ENCODE results near the gene PRRT4. TPM values are rescaled to one million over a fixed set of nuclear protein-coding genes. Genes with fewer than 3 reads are reported as not detected.

PRRT4 gene
- total RNA-seq, 1 experiment from 2014 or later, result not detected

DNA sequence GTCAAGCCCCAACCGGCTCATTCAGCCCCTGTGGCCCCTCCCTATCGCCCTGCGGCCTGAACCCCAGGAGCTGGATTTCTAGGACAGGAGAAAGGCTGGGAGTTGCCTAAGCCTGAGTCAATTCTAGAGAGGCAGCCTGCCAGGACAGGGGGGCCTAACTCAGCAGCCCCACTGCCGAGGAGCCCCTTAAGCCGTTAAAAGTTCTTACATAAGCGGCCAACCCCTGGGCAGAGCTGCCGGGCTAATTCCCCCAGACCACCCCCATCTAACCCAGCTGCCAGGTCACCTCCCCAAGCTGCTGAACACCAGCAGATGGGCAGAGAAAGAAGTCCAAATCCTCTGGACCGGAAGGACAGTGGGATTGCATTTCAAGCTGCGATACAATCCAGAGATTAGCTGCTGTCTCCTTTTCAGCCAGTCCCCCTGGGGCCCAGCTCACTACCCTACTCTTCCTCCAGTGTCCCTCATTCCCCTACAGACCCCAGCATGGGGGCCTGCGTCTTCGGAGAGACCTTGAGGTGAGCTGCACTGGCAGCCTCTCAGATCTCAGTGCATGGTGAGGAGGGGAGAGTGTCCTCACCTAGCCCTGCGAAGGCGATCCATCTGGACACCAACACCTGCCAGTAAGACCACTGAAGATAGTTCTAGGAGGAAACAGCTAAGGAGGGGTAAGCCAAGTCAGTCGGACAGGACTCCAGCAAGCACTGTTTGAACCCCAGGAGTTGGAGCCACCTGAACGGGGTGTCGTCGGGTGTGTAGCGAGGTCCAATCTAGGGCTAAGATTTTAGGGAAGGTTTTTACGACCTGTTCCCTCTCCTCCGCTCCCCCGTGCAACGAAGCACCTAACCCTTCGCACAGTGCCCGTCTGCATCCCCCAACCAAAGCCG, 47.5 kb upstream of the PRRT4 start:
- BruUV-seq (replicated peaks), result no TSS peak
- Mint-ChIP-seq H3K27me3 (ENCODE audit: unreplicated experiment) (peaks cover 9% of the 10 kb centered on the region), H3K4me1 (ENCODE audit: low read depth, unreplicated experiment) (peaks cover 6% of the 10 kb centered on the region), H3K36me3 (ENCODE audit: insufficient read depth, unreplicated experiment) (peaks cover 30% of the 10 kb centered on the region), H3K9me3 (ENCODE audit: low read depth, unreplicated experiment) (no peaks in the 10 kb centered on the region), H3K4me3 (ENCODE audit: low read depth, unreplicated experiment) (peak overlapping the region; percentile 85), H3K27ac (ENCODE audit: unreplicated experiment) (peak overlapping the region; percentile 36)
- intact Hi-C loops (cut with micrococcal nuclease; ENCODE audit: unreplicated experiment), result no loop called here
- no peak for DNase-seq
- CTCF ChIA-PET, result interaction anchor here (0.7 to 2.5 kb wide), 3 partner anchors 9 to 61 kb away, joined by 3 to 5 read pairs (median 3); no protein-coding TSS in a partner anchor
- TF ChIP-seq, protein P1, sequence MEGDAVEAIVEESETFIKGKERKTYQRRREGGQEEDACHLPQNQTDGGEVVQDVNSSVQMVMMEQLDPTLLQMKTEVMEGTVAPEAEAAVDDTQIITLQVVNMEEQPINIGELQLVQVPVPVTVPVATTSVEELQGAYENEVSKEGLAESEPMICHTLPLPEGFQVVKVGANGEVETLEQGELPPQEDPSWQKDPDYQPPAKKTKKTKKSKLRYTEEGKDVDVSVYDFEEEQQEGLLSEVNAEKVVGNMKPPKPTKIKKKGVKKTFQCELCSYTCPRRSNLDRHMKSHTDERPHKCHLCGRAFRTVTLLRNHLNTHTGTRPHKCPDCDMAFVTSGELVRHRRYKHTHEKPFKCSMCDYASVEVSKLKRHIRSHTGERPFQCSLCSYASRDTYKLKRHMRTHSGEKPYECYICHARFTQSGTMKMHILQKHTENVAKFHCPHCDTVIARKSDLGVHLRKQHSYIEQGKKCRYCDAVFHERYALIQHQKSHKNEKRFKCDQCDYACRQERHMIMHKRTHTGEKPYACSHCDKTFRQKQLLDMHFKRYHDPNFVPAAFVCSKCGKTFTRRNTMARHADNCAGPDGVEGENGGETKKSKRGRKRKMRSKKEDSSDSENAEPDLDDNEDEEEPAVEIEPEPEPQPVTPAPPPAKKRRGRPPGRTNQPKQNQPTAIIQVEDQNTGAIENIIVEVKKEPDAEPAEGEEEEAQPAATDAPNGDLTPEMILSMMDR (IDR thresholded peaks at IDR 0.05; ENCODE audit: unreplicated experiment), result no peak

DNA sequence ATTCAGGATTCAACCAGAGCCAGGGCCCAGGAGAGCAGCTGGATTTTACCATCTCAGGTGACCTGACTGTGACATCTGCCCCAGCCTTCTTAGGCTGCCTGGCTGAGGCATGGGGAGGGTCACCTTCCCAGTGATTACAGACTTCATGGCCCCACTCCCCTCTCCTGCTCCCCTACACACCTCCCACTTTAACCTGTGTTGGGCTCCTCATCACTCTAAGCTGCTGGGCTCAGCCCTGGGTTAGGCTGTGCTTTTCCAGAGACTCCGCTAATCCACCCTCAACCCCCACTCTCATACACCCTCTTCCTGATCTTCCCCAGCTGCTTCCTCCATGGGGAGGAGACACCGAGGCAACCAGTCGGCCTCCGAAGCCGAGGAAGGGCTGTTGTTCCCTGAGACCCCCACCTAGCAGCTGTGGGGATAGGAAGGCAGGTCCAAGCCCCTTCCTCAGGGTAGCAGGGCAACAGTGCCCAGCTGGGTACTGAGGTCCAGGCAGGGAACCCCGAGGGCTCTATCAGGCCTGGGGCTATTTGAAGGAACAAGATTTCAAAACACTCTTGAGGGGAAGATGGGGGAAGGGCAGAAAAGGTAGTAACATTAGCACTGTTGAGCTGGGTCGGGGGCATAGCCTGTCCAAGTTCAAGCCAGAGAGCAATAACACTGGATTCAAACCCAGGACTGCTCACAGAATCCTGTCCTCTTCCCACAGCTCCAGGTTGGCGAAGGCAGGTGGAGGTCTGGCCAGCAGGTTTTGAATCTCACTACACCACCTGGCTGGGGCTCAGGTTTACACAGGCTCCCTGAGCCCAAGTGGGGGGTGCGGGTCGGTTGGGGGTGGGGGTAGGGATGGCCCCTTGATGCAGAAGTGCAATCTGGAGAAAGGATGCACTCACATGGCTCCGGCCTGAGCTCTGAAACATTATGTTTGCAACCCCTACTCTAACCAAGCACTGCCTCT, 46.5 kb upstream of the PRRT4 start:
- DNase-seq, result no peak
- H3K9me3 Mint-ChIP-seq (ENCODE audit: low read depth, unreplicated experiment), result no peaks in the 10 kb centered on the region
- CTCF ChIA-PET, result interaction anchor here (0.7 kb wide), 1 partner anchor 60 kb away, joined by 3 read pairs; no protein-coding TSS in a partner anchor
- no TSS peak for BruUV-seq (replicated peaks)
- H3K27me3 Mint-ChIP-seq (ENCODE audit: unreplicated experiment), result no peaks in the 10 kb centered on the region
- TF ChIP-seq, protein P1 (IDR thresholded peaks at IDR 0.05; ENCODE audit: unreplicated experiment), result no peak
- H3K4me1 Mint-ChIP-seq (ENCODE audit: low read depth, unreplicated experiment), result peaks cover 6% of the 10 kb centered on the region
- intact Hi-C loops (cut with micrococcal nuclease; ENCODE audit: unreplicated experiment), result no loop called here
- no peak overlapping the region for H3K27ac Mint-ChIP-seq (ENCODE audit: unreplicated experiment)
- H3K36me3 Mint-ChIP-seq (ENCODE audit: insufficient read depth, unreplicated experiment), result peaks cover 30% of the 10 kb centered on the region
- H3K4me3 Mint-ChIP-seq (ENCODE audit: low read depth, unreplicated experiment), result no peak overlapping the region

DNA sequence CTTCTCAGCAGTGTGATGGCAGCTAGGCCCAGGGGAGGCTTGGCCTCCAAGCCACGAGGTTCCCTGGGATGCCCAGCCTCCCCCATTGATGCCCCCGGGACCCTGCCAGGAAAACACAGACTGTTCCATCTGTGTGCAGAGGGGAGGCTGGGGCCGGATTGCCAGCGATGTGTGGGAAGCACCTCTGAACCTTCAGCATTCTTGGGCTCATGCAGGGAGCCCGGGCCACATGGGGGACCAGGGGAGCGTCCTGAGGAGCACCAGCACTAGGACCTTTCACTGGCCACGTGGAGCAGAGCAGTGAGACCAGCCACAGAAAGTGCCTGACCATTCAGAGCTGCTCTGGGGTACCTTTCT, 45.7 kb upstream of the PRRT4 start:
- no peak for DNase-seq
- H3K4me1 Mint-ChIP-seq (ENCODE audit: low read depth, unreplicated experiment), result peaks cover 6% of the 10 kb centered on the region
- TF ChIP-seq, protein P1 (IDR thresholded peaks at IDR 0.05; ENCODE audit: unreplicated experiment), result no peak
- no peaks in the 10 kb centered on the region for H3K27me3 Mint-ChIP-seq (ENCODE audit: unreplicated experiment)
- no peaks in the 10 kb centered on the region for H3K9me3 Mint-ChIP-seq (ENCODE audit: low read depth, unreplicated experiment)
- no TSS peak for BruUV-seq (replicated peaks)
- H3K36me3 Mint-ChIP-seq (ENCODE audit: insufficient read depth, unreplicated experiment), result peaks cover 30% of the 10 kb centered on the region
- no peak overlapping the region for H3K4me3 Mint-ChIP-seq (ENCODE audit: low read depth, unreplicated experiment)
- intact Hi-C loops (cut with micrococcal nuclease; ENCODE audit: unreplicated experiment), result no loop called here
- no peak overlapping the region for H3K27ac Mint-ChIP-seq (ENCODE audit: unreplicated experiment)
- CTCF ChIA-PET, result interaction anchor here (0.8 kb wide), 1 partner anchor 60 kb away, joined by 3 read pairs; no protein-coding TSS in a partner anchor

Measured in Calu3 (cell line).